Subcutaneous adipose tissue (tissue), 4 donors: ENCODE data around the gene SPRED1. TPM values are rescaled to one million over a fixed set of nuclear protein-coding genes. Genes with fewer than 3 reads are reported as not detected.

Experiments used
- total RNA-seq, 4 donors: library from RNA; depleted of rRNA; stranded (reverse); fragments of >200 nt; gene quantifications; one replicate each; pipeline ENCODE4 v1.1.0, GENCODE V29; 2016
- TF ChIP-seq, protein P1 (sequence below): fragments of 450-650 bp; IDR thresholded peaks from one replicate; pipeline ENCODE4 v1.5.1; 2016; ENCODE audit warnings: low read depth, mild to moderate bottlenecking, control low read depth, antibody characterized with exemption, moderate library complexity

The SPRED1 gene
- total RNA-seq, 4 donors from 2014 or later = 22.2 to 41.7 (median 29.8) TPM

DNA sequence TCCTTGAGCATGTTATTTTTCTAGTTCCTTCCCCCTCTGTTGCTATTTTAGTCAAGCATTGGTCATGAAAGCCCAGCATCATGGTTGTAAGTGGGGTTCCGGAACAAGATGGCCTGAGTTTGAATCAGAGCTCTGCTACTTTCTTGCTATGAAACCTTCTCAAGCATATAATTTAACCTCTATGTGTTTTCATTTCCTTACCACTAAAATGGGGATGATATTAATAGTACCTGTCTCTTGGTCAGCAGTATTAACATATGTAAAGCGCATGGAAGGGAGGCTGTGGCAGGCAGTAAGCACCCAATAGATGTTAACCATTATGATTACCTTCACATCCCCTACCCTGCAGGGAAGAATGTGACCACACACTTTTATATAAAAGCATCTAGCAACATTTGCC, 14.3 kb upstream of the SPRED1 start:
- TF ChIP-seq, protein P1, sequence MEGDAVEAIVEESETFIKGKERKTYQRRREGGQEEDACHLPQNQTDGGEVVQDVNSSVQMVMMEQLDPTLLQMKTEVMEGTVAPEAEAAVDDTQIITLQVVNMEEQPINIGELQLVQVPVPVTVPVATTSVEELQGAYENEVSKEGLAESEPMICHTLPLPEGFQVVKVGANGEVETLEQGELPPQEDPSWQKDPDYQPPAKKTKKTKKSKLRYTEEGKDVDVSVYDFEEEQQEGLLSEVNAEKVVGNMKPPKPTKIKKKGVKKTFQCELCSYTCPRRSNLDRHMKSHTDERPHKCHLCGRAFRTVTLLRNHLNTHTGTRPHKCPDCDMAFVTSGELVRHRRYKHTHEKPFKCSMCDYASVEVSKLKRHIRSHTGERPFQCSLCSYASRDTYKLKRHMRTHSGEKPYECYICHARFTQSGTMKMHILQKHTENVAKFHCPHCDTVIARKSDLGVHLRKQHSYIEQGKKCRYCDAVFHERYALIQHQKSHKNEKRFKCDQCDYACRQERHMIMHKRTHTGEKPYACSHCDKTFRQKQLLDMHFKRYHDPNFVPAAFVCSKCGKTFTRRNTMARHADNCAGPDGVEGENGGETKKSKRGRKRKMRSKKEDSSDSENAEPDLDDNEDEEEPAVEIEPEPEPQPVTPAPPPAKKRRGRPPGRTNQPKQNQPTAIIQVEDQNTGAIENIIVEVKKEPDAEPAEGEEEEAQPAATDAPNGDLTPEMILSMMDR = no peak

DNA sequence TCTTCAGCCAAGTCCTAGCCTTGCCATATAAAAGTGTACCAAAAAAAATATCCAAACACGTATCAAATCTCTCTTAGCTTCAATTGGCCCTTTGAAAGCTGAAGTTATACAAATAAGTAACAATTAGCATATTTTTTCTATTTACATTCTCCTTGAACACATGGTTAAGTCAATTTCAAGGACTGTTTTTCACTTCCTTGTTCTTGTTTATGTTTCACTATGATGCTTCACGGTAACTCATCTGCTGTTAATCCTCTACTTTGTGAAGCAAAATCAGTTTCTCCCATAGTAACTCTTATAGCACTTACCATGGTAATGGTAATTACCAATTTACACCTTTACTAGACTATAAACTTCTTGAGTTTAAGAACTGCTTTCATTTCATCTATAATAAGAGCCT, 10.6 kb upstream of the SPRED1 start:
- TF ChIP-seq, protein P1 = no peak

DNA sequence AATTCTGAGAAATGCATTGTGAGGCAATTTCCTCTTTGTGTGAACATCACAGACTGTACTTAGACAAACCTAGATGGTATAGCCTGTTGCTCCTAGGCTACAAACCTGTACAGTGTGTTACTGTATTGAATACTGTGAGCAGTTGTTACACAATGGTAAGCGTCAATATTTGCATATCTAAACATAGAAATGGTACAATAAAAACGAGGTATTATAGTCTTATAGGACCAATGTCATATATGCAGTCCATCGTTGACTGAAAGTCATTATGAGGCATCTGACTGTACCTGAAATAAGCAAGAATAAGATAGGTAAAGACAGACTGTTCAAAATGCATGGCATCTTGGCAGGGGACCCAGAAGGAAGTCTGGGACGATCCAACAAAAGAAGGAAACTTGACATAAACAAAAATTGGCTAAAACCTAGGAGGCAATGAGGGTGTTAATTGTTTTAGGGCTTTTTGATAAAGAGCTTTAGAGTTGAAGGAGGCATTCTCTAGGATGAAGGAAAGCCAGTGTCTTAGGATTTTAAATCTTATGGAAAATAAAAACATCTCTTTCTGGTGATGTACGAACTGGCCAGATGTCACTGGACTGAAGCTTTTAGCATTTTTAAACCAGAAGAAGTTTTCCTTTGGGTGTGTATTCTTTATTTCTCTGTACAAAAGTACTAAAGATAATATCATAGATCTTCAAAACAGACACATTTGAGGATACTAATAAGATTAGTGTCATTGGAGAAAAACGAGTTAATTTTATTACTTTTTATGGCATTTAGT, 9.2 kb upstream of the SPRED1 start:
- TF ChIP-seq, protein P1 = no peak

DNA sequence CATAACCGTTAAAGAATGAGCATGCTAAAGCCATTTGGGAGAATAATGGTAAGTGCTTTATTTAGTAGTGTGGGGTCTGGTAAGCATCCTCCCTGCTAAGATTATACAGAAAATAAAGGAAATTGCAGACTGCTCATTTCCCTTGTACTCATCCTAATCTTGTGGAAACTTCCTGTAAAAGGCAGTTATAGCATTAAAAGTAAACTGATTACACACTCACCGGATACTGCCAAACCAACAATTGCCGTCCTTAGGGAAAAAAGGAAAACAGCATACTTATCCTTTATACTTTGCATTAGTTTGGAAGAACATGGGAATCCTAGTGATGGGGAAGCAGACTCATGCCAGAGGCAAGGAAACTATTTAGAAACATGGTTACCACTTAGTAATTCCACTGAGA, 5.3 kb upstream of the SPRED1 start:
- TF ChIP-seq, protein P1 = no peak

DNA sequence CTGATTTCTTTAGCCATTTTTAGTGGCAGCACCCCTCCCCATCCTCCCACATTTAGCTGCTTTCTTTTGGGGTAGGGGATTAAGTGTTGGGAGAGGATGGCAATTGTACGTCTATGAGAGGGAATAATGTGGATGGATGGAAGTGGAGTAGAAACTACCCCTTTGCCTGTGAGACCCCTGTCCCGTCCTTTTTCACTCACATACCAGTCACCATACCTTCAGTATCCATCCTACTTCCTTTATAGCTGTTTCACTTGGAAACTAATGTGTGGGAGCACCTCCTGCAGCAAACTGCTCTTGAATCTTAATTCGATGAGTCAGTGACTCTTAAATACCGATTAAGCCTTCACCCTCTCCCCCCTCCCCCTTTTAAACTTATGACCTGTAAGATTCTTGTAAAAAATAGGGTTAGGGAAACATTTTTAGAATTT, 730 bp downstream of the SPRED1 start:
- TF ChIP-seq, protein P1 = no peak

GRCh38 chr15:38254051-38254883, 1.6 kb downstream of the SPRED1 start:
- TF ChIP-seq, protein P1 = no peak

GRCh38 chr15:38255690-38256089, 3.1 kb downstream of the SPRED1 start:
- TF ChIP-seq, protein P1 = no peak
